Panc1 (cell line): ENCODE results near the gene ZNF804A.

Experiments
- POLR2AphosphoS5 ChIP-seq: IDR thresholded peaks from 2 replicates; pipeline ENCODE4 v1.6.1; 2012; ENCODE audit warnings: mild to moderate bottlenecking, low read depth, low read length, moderate library complexity
- SIN3A ChIP-seq: IDR thresholded peaks from 2 replicates; pipeline ENCODE4 v1.6.1; 2012; ENCODE audit warnings: low read depth, mild to moderate bottlenecking, low read length, moderate library complexity, borderline replicate concordance; ENCODE audit not compliant: insufficient read depth
- TF ChIP-seq, protein P1 (sequence below): fragments of 450-650 bp; IDR thresholded peaks from 2 replicates; pipeline ENCODE4 v1.5.1; 2017; ENCODE audit warnings: mild to moderate bottlenecking

- TF ChIP-seq, protein P1, sequence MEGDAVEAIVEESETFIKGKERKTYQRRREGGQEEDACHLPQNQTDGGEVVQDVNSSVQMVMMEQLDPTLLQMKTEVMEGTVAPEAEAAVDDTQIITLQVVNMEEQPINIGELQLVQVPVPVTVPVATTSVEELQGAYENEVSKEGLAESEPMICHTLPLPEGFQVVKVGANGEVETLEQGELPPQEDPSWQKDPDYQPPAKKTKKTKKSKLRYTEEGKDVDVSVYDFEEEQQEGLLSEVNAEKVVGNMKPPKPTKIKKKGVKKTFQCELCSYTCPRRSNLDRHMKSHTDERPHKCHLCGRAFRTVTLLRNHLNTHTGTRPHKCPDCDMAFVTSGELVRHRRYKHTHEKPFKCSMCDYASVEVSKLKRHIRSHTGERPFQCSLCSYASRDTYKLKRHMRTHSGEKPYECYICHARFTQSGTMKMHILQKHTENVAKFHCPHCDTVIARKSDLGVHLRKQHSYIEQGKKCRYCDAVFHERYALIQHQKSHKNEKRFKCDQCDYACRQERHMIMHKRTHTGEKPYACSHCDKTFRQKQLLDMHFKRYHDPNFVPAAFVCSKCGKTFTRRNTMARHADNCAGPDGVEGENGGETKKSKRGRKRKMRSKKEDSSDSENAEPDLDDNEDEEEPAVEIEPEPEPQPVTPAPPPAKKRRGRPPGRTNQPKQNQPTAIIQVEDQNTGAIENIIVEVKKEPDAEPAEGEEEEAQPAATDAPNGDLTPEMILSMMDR: no peak
- no peak for TF ChIP-seq SIN3A
- TF ChIP-seq POLR2AphosphoS5: no peak
Measured at GRCh38 chr2:184849516-184849915, 251.2 kb downstream of the ZNF804A start.
